HG03565 (cell line): ENCODE data around the gene MAP3K7CL.
"Not testable (repeated sequence)": the region's sequence is repeated elsewhere in the genome, so short reads cannot be mapped to it uniquely, and the experiment has no call there.

ENCODE experiments used
- ATAC-seq: cut with Tn5 transposase; IDR thresholded peaks from one replicate; pipeline ENCODE4 v1.9.1; 2021; ENCODE audit warnings: mild to moderate bottlenecking, moderate library complexity; ENCODE audit not compliant: unreplicated experiment

Gene MAP3K7CL

GRCh38 chr21:29166853-29167252, 36.4 kb downstream of the MAP3K7CL start:
- ATAC-seq, result no peak

GRCh38 chr21:29167481-29167880, 37.0 kb downstream of the MAP3K7CL start:
- not testable (repeated sequence) for ATAC-seq

- no peak for ATAC-seq
Measured at GRCh38 chr21:29168891-29169315, 38.5 kb downstream of the MAP3K7CL start.

GRCh38 chr21:29170944-29171343, 40.5 kb downstream of the MAP3K7CL start:
- no peak for ATAC-seq

GRCh38 chr21:29172282-29172681, 41.8 kb downstream of the MAP3K7CL start:
- ATAC-seq, result no peak

- ATAC-seq, result no peak
Measured at GRCh38 chr21:29174607-29175013, 44.2 kb downstream of the MAP3K7CL start.

- no peak for ATAC-seq
Measured at GRCh38 chr21:29175408-29176134, 45.1 kb downstream of the MAP3K7CL start.

- ATAC-seq, result no peak
Measured at GRCh38 chr21:29176471-29177120, 46.2 kb downstream of the MAP3K7CL start.

- ATAC-seq, result no peak
Measured at GRCh38 chr21:29177800-29178199, 47.4 kb downstream of the MAP3K7CL start.

GRCh38 chr21:29178926-29179325, 48.5 kb downstream of the MAP3K7CL start:
- no peak for ATAC-seq

GRCh38 chr21:29179503-29179902, 49.1 kb downstream of the MAP3K7CL start:
- no peak for ATAC-seq

- ATAC-seq, result peak; percentile 42
Measured at GRCh38 chr21:29181799-29182470, 51.5 kb downstream of the MAP3K7CL start.

- ATAC-seq, result no peak
Measured at GRCh38 chr21:29182691-29183092, 52.2 kb downstream of the MAP3K7CL start.

GRCh38 chr21:29184037-29184436, 53.6 kb downstream of the MAP3K7CL start:
- ATAC-seq, result no peak

- ATAC-seq, result no peak
Measured at GRCh38 chr21:29185172-29185571, 54.7 kb downstream of the MAP3K7CL start.

GRCh38 chr21:29185633-29186032, 55.2 kb downstream of the MAP3K7CL start:
- ATAC-seq, result no peak

GRCh38 chr21:29186246-29186645, 55.8 kb downstream of the MAP3K7CL start:
- ATAC-seq, result no peak

GRCh38 chr21:29187944-29188343, 57.5 kb downstream of the MAP3K7CL start:
- ATAC-seq, result no peak

GRCh38 chr21:29189353-29189752, 58.9 kb downstream of the MAP3K7CL start:
- ATAC-seq, result no peak

- ATAC-seq, result no peak
Measured at GRCh38 chr21:29190923-29191331, 60.5 kb downstream of the MAP3K7CL start.

- no peak for ATAC-seq
Measured at GRCh38 chr21:29193072-29193471, 62.6 kb downstream of the MAP3K7CL start.

- ATAC-seq, result no peak
Measured at GRCh38 chr21:29193901-29194300, 63.5 kb downstream of the MAP3K7CL start.
